Ishikawa (cell line): ENCODE measurements around the gene POU2F1.

ENCODE experiments used
- CEBPB ChIP-seq: IDR thresholded peaks from 2 replicates; pipeline ENCODE4 v1.6.1; 2012
- CREB1 ChIP-seq: IDR thresholded peaks from 2 replicates; pipeline ENCODE4 v1.6.1; 2012; ENCODE audit warnings: low read depth
- EGR1 ChIP-seq: IDR thresholded peaks from 2 replicates; pipeline ENCODE4 v1.6.1; 2012
- EP300 ChIP-seq: IDR thresholded peaks from 2 replicates; pipeline ENCODE4 v1.6.1; 2012; ENCODE audit warnings: borderline replicate concordance
- FOXM1 ChIP-seq: IDR thresholded peaks from 2 replicates; pipeline ENCODE4 v1.6.1; 2012; ENCODE audit warnings: low read depth, borderline replicate concordance
- NFIC ChIP-seq: IDR thresholded peaks from 2 replicates; pipeline ENCODE4 v1.6.1; 2012
- RAD21 ChIP-seq: IDR thresholded peaks from 2 replicates; pipeline ENCODE4 v1.6.1; 2012; ENCODE audit warnings: low read depth
- TAF1 ChIP-seq: IDR thresholded peaks from 2 replicates; pipeline ENCODE4 v1.6.1; 2012; ENCODE audit warnings: low read depth, mild to moderate bottlenecking
- TCF12 ChIP-seq: IDR thresholded peaks from 2 replicates; pipeline ENCODE4 v1.6.1; 2012; ENCODE audit warnings: low read depth
- TEAD4 ChIP-seq: IDR thresholded peaks from 2 replicates; pipeline ENCODE4 v1.6.1; 2012
- YY1 ChIP-seq: IDR thresholded peaks from 2 replicates; pipeline ENCODE4 v1.6.1; 2012; ENCODE audit warnings: low read depth
- ZBTB7A ChIP-seq: IDR thresholded peaks from 2 replicates; pipeline ENCODE4 v1.6.1; 2012; ENCODE audit warnings: low read depth
- TF ChIP-seq, protein P1 (sequence below): IDR thresholded peaks from 2 replicates; pipeline ENCODE4 v1.6.1; 2012
- TF ChIP-seq, protein P2 (sequence below): IDR thresholded peaks from 2 replicates; pipeline ENCODE4 v1.6.1; 2012; ENCODE audit warnings: low read depth, mild to moderate bottlenecking
- TF ChIP-seq, protein P3 (sequence below): IDR thresholded peaks from 2 replicates; pipeline ENCODE4 v1.6.1; 2012

Gene POU2F1

DNA sequence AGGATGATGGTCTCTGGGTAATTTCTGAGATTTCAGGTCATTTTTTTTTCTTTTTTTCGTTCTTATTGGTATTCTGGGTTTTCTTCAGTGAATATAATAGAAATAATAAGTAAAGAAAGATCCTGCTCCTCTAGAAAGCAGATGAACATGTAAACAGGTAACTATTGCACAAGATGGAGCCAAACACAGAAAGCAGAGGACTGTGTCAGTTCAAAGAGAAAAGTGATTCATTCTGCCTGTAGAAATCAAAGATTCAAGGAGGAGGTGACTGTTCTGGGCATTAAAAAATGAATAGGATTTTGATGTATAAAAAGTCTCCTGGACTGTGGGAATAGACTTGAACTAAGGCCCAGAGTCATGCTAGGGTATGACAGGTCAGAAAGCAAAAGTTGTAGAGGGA, 41.9 kb upstream of the POU2F1 start:
- no peak for TF ChIP-seq ZBTB7A
- TF ChIP-seq, protein P1, sequence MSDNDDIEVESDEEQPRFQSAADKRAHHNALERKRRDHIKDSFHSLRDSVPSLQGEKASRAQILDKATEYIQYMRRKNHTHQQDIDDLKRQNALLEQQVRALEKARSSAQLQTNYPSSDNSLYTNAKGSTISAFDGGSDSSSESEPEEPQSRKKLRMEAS, result no peak
- TF ChIP-seq EP300, result no peak
- no peak for TF ChIP-seq EGR1
- no peak for TF ChIP-seq CREB1
- no peak for TF ChIP-seq TEAD4
- TF ChIP-seq NFIC, result no peak
- TF ChIP-seq TCF12, result no peak
- TF ChIP-seq, protein P2, sequence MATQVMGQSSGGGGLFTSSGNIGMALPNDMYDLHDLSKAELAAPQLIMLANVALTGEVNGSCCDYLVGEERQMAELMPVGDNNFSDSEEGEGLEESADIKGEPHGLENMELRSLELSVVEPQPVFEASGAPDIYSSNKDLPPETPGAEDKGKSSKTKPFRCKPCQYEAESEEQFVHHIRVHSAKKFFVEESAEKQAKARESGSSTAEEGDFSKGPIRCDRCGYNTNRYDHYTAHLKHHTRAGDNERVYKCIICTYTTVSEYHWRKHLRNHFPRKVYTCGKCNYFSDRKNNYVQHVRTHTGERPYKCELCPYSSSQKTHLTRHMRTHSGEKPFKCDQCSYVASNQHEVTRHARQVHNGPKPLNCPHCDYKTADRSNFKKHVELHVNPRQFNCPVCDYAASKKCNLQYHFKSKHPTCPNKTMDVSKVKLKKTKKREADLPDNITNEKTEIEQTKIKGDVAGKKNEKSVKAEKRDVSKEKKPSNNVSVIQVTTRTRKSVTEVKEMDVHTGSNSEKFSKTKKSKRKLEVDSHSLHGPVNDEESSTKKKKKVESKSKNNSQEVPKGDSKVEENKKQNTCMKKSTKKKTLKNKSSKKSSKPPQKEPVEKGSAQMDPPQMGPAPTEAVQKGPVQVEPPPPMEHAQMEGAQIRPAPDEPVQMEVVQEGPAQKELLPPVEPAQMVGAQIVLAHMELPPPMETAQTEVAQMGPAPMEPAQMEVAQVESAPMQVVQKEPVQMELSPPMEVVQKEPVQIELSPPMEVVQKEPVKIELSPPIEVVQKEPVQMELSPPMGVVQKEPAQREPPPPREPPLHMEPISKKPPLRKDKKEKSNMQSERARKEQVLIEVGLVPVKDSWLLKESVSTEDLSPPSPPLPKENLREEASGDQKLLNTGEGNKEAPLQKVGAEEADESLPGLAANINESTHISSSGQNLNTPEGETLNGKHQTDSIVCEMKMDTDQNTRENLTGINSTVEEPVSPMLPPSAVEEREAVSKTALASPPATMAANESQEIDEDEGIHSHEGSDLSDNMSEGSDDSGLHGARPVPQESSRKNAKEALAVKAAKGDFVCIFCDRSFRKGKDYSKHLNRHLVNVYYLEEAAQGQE, result no peak
- no peak for TF ChIP-seq TAF1
- no peak for TF ChIP-seq RAD21
- TF ChIP-seq, protein P3, sequence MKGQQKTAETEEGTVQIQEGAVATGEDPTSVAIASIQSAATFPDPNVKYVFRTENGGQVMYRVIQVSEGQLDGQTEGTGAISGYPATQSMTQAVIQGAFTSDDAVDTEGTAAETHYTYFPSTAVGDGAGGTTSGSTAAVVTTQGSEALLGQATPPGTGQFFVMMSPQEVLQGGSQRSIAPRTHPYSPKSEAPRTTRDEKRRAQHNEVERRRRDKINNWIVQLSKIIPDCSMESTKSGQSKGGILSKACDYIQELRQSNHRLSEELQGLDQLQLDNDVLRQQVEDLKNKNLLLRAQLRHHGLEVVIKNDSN, result no peak
- TF ChIP-seq FOXM1, result no peak
- TF ChIP-seq CEBPB, result no peak
- TF ChIP-seq YY1, result no peak

DNA sequence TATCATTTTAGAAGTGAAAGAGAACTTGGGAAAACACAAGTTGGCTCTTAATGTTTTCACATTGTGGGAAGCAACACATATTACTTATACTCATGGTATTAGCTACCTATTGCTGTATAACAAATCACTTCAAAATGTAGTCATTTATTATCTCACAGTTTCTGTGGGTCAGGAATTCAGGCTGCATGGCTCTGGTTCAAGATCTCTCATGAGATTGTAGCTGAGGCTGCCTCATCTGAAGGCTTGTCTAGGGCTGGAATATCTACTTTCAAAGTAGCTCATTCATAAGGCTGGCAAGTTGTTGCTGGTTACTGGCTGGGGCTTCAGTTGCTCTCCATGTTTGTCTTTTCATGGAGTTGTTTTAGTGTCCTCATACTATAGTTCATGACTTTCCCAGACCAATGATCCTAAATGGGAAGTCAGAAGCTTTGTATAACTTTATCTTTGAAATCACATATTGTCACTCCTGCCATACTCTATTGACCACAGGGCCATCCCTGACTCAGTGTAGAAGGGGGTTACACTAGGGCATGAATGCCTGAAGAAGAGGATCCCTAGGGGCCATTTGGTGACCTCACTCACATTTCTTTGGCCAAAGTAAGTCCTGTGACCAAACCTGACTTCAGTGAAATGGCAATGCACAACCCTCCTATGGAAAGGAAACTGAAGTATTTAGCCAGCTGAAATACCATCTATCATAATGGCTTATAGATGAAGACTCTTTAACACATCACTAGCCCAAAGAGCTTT, 37.9 kb upstream of the POU2F1 start:
- TF ChIP-seq, protein P3, result no peak
- TF ChIP-seq TCF12, result no peak
- TF ChIP-seq RAD21, result no peak
- TF ChIP-seq CEBPB, result no peak
- TF ChIP-seq TEAD4, result no peak
- TF ChIP-seq NFIC, result no peak
- TF ChIP-seq EGR1, result no peak
- TF ChIP-seq, protein P2, result no peak
- TF ChIP-seq FOXM1, result no peak
- TF ChIP-seq YY1, result no peak

DNA sequence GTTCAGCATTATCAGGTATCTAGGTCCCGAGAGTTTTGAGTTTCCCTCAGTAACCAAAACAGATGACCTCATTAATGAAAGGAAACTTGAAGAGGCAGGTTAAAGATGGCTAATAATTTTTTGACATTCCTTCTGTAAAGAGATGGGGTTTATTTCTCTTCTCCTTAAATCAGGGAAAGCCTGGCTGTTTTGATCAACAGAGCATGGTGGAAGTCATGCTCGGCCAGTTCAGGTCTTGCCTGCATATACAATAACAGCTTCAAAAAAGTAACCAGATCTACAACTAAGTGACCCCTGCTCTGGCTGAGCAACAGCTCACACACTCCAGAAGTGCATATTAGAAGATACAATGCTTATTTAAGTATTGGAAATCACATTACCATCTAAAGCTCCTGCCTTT, 36.6 kb upstream of the POU2F1 start:
- TF ChIP-seq ZBTB7A (no peak), YY1 (no peak), NFIC (no peak), CEBPB (no peak), EGR1 (no peak), FOXM1 (no peak), TEAD4 (no peak)

DNA sequence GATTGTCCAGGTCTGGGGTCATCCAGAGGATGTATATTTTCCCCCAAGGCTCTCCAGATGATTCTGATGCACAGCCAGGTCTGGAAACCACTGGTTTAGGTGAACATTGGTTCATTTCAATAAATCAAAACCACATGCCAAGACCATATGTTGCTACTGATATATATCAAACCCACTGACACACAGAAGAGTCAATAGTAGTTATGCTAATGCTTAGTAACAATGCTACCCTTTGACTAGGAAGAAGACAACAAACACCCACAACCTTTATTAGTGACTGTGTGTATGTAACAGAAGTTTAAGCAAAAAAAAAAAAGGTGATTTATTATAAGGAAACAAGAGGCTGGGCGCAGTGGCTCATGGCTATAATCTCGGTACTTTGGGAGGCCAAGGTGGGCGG, 35.6 kb upstream of the POU2F1 start:
- TF ChIP-seq RAD21, result no peak
- no peak for TF ChIP-seq EGR1
- no peak for TF ChIP-seq TCF12

DNA sequence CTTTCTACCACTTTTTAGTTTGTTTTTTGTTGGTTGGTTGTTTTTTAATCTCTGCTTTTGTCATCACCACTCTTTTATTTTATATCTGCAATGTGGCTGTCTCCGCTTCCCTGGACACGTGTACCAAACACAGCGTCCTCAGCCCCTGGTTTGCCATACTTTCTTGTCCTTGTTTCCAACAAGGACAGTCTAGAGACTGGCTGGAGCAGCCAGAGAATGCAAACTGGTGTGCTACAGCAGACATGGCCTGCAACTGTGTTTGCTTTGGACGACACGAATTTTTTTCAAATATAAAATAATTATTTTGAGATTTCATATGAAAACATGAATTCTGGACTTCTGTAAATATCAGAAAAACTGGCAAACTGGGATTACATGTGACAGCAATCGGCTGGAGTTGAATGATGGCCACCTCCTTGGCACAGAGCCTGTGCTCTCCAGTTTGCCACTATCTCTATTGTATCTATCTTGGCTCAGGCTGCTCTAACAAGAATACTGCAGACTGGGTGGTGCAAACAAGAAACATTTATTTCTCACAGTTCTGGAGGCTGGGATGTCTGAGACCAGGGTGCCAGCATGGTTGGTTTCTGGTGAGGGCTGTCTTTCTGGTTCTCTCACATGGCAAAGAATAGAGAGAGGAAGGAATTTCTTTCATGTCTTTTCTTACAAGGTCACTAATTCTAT, 34.6 kb upstream of the POU2F1 start:
- TF ChIP-seq EP300, result no peak
- TF ChIP-seq, protein P3, result no peak
- no peak for TF ChIP-seq CREB1
- TF ChIP-seq YY1, result no peak
- no peak for TF ChIP-seq FOXM1
- TF ChIP-seq, protein P1, result no peak
- no peak for TF ChIP-seq ZBTB7A
- TF ChIP-seq NFIC, result no peak
- TF ChIP-seq TCF12, result no peak
- no peak for TF ChIP-seq EGR1
- no peak for TF ChIP-seq TAF1
- no peak for TF ChIP-seq TEAD4
- no peak for TF ChIP-seq CEBPB
- TF ChIP-seq RAD21, result no peak
- TF ChIP-seq, protein P2, result no peak
